GM19099 (cell line): ENCODE results near the gene SHISA9.

ENCODE experiments used
- POLR2A ChIP-seq: IDR thresholded peaks from 3 replicates; pipeline ENCODE4 v1.6.1; 2011; ENCODE audit warnings: low read depth; ENCODE audit not compliant: insufficient read length; ENCODE audit errors: extremely low read depth

Gene SHISA9

DNA sequence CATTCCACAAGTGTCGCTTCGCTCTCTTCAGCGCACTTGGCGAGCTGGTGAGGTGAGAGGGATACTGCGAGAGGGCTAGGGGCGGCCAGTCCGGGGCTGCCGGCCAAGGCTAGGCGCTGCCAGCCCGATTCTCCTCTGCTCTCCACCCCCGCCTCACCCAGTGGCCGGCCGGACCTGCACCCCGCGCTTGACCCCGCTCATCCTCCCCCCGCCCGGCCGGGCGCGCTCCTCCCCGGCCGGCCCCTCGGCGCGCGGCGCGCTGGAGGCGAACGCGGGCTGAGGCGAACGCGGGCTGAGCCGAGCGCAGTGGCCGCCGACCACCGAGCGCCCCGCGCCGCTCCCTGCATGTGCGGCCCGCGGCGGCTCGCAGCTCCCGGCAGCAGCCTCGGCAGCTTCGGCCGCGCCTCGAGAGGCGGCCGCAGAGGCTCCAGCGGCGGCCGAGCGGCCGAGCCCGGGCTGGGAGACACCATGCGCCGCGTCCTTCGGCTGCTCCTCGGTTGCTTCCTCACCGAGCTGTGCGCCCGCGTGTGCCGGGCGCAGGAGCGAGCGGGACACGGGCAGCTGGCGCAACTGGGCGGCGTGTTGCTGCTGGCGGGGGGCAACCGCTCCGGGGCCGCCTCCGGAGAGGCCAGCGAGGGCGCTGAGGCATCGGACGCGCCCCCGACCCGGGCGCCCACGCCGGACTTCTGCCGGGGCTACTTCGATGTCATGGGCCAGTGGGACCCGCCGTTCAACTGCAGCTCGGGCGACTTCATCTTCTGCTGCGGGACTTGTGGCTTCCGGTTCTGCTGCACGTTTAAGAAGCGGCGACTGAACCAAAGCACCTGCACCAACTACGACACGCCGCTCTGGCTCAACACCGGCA, at the start of gene SHISA9:
Gene SHISA9 (plus strand): TSS at position 2 of the 865 bp plus-strand sequence.
- TF ChIP-seq POLR2A = no peak

DNA sequence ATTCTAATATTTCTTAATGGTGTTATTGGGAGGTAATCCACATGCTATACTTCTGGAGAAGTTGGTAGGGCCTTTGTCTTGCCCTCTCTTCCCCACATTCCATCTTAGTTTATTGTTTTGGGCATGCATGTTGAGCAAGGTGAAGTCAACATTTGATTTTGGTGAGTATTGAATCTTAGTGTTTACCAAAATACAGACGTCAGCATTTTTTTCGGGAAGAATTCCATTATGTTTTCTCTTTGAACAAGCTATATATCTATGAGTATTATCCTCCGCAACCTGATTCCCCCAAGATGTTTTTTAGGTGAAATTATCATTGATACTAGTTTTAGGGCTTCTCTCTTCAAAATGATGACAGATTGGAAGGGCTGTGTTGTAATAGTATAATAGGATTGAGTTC, 47.4 kb upstream of the SHISA9 start:
- TF ChIP-seq POLR2A = no peak

DNA sequence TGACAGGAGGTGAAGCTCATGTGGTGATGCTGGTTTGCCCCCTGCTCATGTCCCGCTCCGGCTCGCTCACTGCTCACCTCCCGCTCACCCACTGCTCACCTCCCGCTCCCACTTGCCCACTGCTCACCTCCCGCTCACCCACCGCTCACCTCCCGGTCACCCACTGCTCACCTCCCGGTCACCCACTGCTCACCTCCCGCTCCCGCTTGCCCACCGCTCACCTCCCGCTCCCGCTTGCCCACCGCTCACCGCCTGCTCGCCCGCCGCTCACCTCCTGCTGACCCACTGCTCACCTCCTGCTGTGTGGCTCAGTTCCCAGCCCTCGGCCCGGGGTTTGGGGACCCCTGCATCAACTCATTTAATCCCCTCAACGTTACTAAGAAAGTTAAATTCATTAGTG, 39.1 kb upstream of the SHISA9 start:
- no peak for TF ChIP-seq POLR2A

DNA sequence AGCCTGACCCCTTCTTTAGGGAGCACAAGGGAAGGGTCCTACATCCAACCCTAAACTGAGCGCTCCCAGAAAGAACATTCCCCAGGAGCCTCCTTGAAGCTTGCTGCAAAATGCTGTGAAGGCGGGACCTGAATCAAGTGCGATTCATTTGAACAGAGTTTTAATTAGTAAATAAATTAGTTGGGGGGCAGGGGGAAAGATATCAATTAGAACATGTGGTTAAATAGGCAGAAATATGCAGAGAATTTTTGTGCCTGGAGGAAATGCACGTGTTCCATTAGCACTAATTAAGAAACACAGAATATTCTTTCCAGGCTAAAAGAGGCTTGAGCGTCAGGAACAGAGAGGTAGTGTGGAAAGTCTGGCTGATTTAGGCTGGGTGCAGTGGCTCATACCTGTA, 38.5 kb upstream of the SHISA9 start:
- no peak for TF ChIP-seq POLR2A

DNA sequence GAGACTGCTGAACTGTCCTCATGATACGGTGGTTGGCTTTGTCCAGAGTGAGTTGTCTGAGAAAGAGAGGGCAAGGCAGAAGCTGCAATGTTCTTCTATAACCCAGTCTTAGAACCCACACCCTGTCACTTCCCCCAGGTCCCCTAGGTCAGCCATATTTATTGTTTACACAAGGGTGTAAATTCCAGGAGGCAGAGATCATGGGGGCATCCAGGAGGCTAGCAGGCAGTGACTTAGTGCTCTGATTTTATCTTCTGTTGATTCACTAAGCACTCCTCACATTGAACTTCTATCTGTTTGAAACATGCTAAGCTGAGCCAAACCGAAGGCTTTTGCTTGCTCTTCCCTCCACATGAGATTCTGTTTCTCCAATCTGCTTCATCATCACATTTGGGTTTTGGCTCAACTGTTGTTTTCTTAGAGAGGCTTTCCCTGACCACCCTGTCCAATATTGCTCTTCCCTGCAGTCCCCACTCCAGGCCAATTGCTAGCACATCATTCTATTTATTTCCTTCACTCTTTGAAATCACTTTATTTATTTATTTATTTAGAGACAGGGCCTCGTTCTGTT, 34.3 kb upstream of the SHISA9 start:
- no peak for TF ChIP-seq POLR2A

DNA sequence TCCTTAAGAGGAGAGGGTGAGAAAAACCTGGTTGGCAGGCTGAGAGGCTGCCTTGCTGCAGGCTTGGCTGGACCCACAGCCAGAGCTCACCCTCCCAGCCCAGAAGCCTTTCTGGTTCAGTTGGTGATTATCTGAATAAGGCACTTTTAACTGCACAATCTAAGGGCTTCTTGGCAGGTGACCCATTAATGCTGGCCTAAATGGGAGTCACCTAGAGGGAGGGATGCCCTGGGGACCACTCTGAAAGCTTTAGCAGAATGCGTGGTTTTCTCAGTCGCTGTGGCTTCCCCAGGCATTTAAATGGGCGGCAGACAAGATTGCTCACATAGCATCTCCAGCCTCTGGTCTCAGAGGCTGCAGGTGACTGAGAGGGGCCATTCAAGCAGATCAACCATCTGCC, 33.2 kb upstream of the SHISA9 start:
- TF ChIP-seq POLR2A = no peak

DNA sequence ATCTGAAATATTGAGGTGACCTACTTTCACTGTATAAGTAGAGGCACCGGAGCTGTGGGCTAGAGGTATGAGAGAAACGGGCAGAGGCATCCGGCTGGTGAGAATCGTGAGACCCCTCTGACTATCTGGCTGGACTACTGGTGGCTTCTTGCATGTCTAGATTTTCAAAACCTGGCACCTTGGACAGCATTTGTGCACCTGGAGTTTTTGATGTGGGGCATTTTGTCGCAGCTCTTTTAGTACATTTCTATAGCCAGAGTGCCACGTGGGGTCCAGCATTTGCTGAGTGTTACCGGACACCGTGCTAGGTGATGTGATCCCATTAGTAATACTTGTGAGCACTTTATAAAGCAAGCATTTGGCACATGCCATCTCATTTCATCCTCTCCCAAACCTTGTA, 32.6 kb upstream of the SHISA9 start:
- no peak for TF ChIP-seq POLR2A

DNA sequence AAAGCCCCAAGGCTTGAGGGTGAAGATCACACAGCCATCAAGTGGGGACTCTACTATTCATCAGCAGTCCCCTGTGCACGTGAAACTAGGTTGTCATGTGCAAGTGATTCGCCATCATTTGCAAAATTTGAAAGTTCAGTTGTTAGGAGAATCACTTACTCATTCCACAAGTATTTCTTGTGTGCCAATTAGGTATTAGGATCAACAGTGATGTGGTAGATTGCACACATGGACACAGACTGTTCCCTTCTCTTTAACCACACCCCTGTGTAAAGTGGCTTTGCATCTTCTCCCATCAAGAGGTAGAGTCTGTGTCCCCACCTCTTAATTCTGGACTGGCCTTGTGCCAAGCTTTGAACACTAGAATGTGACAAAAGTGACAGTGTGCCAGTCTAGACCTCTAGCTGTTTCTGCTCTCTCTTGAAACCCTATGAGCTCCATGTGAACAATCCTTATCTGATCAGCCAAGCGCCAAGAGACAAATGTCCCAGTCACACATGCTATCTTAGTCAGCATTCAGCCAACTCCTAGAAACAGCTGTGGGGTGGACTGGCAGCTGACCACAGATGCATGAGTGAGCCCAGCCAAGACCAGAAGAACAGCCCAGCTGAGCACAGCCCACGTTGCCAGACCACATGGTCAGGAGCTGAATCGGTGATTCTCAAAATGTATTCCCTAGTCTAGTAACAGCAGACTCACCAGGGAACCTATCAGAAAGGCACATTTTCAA, 31.5 kb upstream of the SHISA9 start:
- no peak for TF ChIP-seq POLR2A

DNA sequence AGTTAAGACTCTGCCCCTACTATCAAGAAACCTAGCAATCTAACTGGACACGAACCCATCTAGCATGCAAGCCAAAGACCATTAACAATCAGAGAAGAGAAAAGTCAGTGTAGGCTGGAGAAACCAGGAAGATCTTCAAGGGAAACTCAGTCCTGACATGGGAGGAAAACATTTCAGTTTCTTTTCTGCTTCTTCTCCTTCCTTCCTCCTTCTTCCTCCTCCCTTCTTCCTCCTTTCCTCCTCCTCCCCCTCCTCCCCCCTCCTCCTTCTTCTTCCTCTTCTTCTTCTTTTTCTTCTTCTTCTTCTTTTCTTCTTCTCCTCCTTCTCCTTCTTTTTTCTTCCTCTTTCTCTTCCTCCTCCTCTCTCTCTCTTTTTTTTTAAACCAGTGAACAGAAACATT, 29.6 kb upstream of the SHISA9 start:
- no peak for TF ChIP-seq POLR2A

DNA sequence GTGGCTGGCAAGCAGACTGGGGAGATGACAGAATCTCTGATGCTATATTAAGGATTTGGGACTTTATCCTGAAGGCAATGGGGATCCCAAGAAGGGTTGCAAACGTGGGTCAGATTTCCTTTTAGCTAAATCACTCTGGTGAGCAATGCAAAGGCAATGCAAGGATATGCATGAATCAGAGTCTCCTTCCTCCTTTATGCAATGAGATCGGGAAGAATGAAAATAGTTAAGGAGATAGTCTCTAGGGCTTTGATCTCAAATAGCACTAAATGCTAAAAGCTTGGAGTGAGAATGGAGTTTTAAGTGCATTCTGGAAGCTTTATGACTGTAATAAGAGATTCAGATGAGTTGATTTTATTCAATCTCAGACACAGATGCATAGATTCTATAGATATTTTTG, 27.2 kb upstream of the SHISA9 start:
- no peak for TF ChIP-seq POLR2A

DNA sequence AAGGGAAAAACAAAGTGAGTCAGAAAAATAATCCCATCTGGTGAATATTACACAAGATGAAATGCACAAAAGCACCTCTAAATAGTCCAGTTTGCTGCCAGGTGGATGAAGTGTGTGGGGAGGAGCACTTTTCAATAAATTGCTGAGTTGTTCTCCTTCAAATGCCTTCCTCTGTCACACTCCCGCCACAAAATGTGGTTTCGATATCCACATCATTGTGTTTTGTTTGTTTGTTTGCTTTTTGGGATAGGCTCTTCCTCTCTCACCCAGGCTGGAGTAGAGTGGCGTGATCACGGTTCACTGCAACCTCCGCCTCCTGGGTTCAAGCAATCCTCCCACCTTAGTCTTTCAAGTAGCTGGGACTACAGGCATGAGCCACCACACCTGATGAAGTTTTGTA, 24.6 kb upstream of the SHISA9 start:
- TF ChIP-seq POLR2A = no peak

DNA sequence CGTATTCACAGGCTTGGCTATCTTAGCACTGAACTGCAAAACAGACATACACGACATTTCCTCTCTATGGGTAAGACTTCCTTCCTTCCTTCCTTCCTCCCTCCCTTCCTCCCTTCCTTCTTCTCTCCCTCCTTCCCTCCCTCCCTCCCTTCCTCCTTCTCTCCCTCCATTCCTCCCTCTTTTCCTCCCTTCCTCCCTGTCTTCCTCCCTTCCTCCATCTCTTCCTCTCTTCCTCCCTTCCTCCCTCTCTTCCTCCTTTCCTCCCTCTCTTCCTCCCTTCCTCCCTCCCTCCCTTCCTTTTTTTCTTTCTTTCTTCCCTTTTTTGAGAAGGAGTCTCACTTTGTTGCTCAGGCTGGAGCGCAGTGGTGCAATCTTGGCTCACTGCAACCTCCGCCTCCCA, 22.4 kb upstream of the SHISA9 start:
- no peak for TF ChIP-seq POLR2A

DNA sequence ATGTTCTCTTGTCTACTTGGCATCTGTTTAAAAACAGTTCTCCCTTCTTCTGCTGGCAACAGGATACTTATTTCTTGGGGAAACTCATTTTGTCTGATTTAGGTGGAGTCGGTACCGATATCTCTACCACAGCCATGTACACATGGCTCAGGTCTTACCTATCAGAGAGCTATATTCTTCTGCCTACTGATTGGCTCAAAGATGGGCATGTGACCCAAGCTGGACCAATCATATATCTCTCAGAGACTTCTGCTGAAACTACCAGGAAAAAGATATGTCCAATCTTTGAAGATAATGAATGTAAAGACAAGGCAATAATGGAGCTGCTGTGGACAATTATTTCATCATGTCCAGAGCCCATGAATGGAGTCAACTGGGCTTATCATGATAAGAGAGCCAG, 21.6 kb upstream of the SHISA9 start:
- no peak for TF ChIP-seq POLR2A

DNA sequence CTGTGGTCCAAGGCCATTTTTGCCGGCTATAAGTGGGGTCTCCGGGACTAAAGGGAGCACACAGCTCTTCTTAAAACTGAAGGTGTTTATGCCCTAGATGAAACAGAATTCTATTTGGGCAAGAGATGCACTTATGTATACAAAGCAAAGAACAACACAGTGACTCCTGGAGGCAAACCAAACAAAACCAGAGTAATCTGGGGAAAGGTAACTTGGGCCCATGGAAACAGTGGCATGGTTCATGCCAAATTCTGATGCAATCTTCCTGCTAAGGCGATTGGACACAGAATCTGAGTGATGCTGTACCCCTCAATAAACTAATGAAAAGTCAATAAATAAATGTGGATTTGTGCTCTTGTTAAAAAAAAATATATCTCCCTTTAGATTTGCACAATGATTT, 20.2 kb upstream of the SHISA9 start:
- no peak for TF ChIP-seq POLR2A

DNA sequence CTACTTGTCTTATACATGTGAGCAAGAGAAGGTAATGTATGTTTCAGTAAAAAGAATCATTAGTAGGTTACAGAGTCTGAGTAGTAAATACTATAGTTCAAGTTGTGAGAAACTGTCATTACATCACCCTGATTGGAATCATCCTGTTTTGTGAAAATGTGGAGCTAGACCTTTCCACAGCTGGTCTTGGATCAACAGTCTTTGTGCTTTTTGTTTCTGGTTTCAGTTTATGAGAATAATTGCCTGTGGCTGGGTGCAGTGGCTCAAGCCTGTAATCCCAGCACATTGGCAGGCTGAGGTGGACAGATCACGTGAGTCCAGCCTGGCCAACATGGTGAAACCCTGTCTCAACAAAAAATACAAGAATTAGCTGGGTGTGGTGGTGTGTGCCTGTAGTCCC, 19.7 kb upstream of the SHISA9 start:
- no peak for TF ChIP-seq POLR2A

DNA sequence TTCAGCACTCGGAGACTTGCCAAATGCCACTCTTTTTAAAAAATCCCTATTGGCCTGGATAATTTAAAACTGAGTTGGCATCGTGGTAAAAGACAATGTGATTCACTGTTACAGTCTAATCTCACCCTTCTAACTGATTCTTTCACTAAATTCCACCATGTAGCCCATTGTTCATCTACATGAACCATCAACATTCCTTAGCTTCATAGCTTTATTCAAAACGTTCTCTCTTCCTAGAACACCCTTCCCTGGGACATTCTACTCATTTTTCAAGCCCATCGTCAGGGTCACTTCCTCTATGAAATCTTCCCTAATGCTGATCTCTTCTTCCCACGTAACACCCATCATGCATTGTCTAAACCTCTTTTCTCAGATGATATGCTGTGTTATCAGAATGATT, 15.7 kb upstream of the SHISA9 start:
- no peak for TF ChIP-seq POLR2A

DNA sequence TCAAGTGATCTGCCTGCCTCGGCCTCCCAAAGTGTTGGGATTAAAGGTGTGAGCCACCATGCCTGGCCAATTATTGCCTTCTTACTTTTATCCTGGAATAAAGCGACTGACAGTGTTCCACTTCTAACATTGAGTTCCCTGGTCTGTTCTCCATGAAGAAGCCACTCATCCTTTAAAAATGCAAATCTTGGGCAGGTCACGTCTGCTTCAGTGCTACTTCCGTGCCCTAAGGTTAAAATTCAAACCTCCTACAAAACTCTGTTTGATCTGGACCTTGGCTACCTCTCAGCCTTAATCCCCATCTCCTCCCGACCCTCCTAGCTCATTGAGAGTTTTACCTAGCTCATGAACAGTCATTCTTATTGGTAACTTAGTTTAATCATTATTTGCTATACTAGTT, 9.6 kb upstream of the SHISA9 start:
- no peak for TF ChIP-seq POLR2A
